NCI-H748 (cell line): ENCODE measurements around the gene TTLL4.

Experiments used
- DNase-seq: peaks from one replicate; lab custom pipeline; 2025; ENCODE audit not compliant: unreplicated experiment; lab: John Stamatoyannopoulos, UW

The TTLL4 gene

GRCh38 chr2:218710687-218711549, at the start of gene TTLL4:
TSS of gene TTLL4 (plus strand) at chr2:218710835. CDS start at chr2:218737677, 26,842 bp downstream.
- DNase-seq: peak; percentile 95

GRCh38 chr2:218662377-218662776, 48.3 kb upstream of the TTLL4 start:
- DNase-seq: no peak

GRCh38 chr2:218662827-218663226, 47.8 kb upstream of the TTLL4 start:
- no peak for DNase-seq

GRCh38 chr2:218663901-218664300, 46.7 kb upstream of the TTLL4 start:
- no peak for DNase-seq

GRCh38 chr2:218664653-218665052, 46.0 kb upstream of the TTLL4 start:
- no peak for DNase-seq

- DNase-seq: peak; percentile 23
Measured at GRCh38 chr2:218671097-218671653, 39.5 kb upstream of the TTLL4 start.

GRCh38 chr2:218671654-218672566, 38.7 kb upstream of the TTLL4 start, which contains the start of the genes RNF25 and STK36:
TSS of gene RNF25 (minus strand) at chr2:218672002. CDS start at chr2:218671970, 32 bp downstream.
TSS of gene STK36 (plus strand) at chr2:218672086. CDS start at chr2:218672830, 744 bp downstream.
- peak; percentile 93 for DNase-seq

- no peak for DNase-seq
Measured at GRCh38 chr2:218679119-218679518, 31.5 kb upstream of the TTLL4 start.

GRCh38 chr2:218680061-218680460, 30.6 kb upstream of the TTLL4 start:
- no peak for DNase-seq

GRCh38 chr2:218687400-218688060, 23.1 kb upstream of the TTLL4 start:
- peak; percentile 68 for DNase-seq

- DNase-seq: no peak
Measured at GRCh38 chr2:218691234-218691633, 19.4 kb upstream of the TTLL4 start.

- DNase-seq: no peak
Measured at GRCh38 chr2:218694405-218695145, 16.1 kb upstream of the TTLL4 start.

GRCh38 chr2:218698885-218699284, 11.8 kb upstream of the TTLL4 start:
- DNase-seq: no peak

- no peak for DNase-seq
Measured at GRCh38 chr2:218701806-218702205, 8.8 kb upstream of the TTLL4 start.

- DNase-seq: no peak
Measured at GRCh38 chr2:218703341-218703740, 7.3 kb upstream of the TTLL4 start.

GRCh38 chr2:218708086-218708485, 2.5 kb upstream of the TTLL4 start:
- DNase-seq: no peak

GRCh38 chr2:218709908-218710307, 727 bp upstream of the TTLL4 start:
- no peak for DNase-seq

GRCh38 chr2:218710334-218710686, 325 bp upstream of the TTLL4 start:
- no peak for DNase-seq

GRCh38 chr2:218711550-218711929, 905 bp downstream of the TTLL4 start:
- DNase-seq: no peak

GRCh38 chr2:218713922-218714321, 3.3 kb downstream of the TTLL4 start:
- DNase-seq: no peak
